Karpas-422 (cell line): ENCODE measurements around the gene TAOK3. TPM values are rescaled to one million over a fixed set of nuclear protein-coding genes. Genes with fewer than 3 reads are reported as not detected.
A peak's percentile ranks its signal among the peaks of the same experiment; 100 is the strongest.
"Not testable (repeated sequence)": the region's sequence is repeated elsewhere in the genome, so short reads cannot be mapped to it uniquely, and the experiment has no call there.

ENCODE experiments used
- DNase-seq: peaks from one replicate; pipeline ENCODE4 v3.0.0-alpha.2; 2015
- H2AFZ ChIP-seq: fragments of 200-600 bp; sonication (generic); 2 replicates; pipeline ENCODE4 v1.6.1; 2014; ENCODE audit warnings: antibody characterized with exemption, low read length, mixed read lengths
- H3K27ac ChIP-seq: fragments of 200-600 bp; sonication (generic); 2 replicates; pipeline ENCODE4 v1.5.1; 2014; ENCODE audit warnings: mild to moderate bottlenecking, low read length, moderate library complexity
- H3K27me3 ChIP-seq: fragments of 200-600 bp; sonication (generic); 2 replicates; pipeline ENCODE4 v1.6.1; 2014; ENCODE audit warnings: low read length, mixed read lengths
- H3K36me3 ChIP-seq: fragments of 200-600 bp; sonication (generic); 2 replicates; pipeline ENCODE4 v1.6.1; 2014; ENCODE audit warnings: low read length, mixed read lengths; ENCODE audit not compliant: insufficient read depth
- H3K4me1 ChIP-seq: fragments of 200-600 bp; sonication (generic); 2 replicates; pipeline ENCODE4 v1.6.1; 2014; ENCODE audit warnings: mild to moderate bottlenecking, low read length, mixed read lengths
- H3K4me2 ChIP-seq: fragments of 200-600 bp; sonication (generic); 2 replicates; pipeline ENCODE4 v1.6.1; 2014; ENCODE audit warnings: low read length, low read depth, mild to moderate bottlenecking; ENCODE audit not compliant: poor library complexity, severe bottlenecking
- H3K4me3 ChIP-seq: fragments of 200-600 bp; sonication (generic); 2 replicates; pipeline ENCODE4 v1.5.1; 2014; ENCODE audit warnings: mild to moderate bottlenecking, antibody characterized with exemption, low read length, mixed read lengths
- H3K79me2 ChIP-seq: fragments of 200-600 bp; sonication (generic); 2 replicates; pipeline ENCODE4 v1.6.1; 2014; ENCODE audit warnings: mild to moderate bottlenecking, low read length, mixed read lengths
- H3K9ac ChIP-seq: fragments of 200-600 bp; sonication (generic); 2 replicates; pipeline ENCODE4 v1.6.0; 2014; ENCODE audit warnings: low read length
- H3K9me2 ChIP-seq: fragments of 200-600 bp; sonication (generic), shearing (Covaris generic); replicated peaks from 2 replicates; pipeline ENCODE4 v1.6.0; 2014; ENCODE audit warnings: mild to moderate bottlenecking, low read length, moderate library complexity; ENCODE audit not compliant: insufficient read depth
- H3K9me3 ChIP-seq: fragments of 300-700, 200-600 bp; sonication (generic); 2 replicates; pipeline ENCODE4 v1.6.1; 2014; ENCODE audit warnings: low read length, mixed read lengths
- H4K20me1 ChIP-seq: fragments of 200-600 bp; sonication (generic); 2 replicates; pipeline ENCODE4 v1.6.1; 2014; ENCODE audit warnings: mild to moderate bottlenecking, antibody characterized with exemption, low read length, low read depth; ENCODE audit not compliant: insufficient read depth
- total RNA-seq: library from RNA; depleted of rRNA; stranded (reverse); fragments of >200 nt; shearing (Covaris generic); gene quantifications from 2 replicates; pipeline ENCODE4 v1.2.3, GENCODE V29; 2014; ENCODE audit warnings: low replicate concordance

The TAOK3 gene
- total RNA-seq, 1 experiment from 2014 or later, result 86.7 TPM

- Histone ChIP-seq H3K36me3 (no peaks in the 10 kb centered on the region), H3K9ac (no peak overlapping the region), H3K4me1 (peaks cover 44% of the 10 kb centered on the region), H3K79me2 (peaks cover 94% of the 10 kb centered on the region), H4K20me1 (no peaks in the 10 kb centered on the region), H3K9me3 (no peaks in the 10 kb centered on the region), H3K27me3 (no peaks in the 10 kb centered on the region), H2AFZ (no peak overlapping the region; the same call in 1 of the 2 replicates), H3K9me2 (no peaks in the 10 kb centered on the region), H3K27ac (peak overlapping the region; percentile 62), H3K4me2 (peak overlapping the region; percentile 36), H3K4me3 (no peak overlapping the region)
- no peak for DNase-seq
These were observed 60.1 kb downstream of the TAOK3 start for GRCh38 chr12:118312578-118312977.

DNA sequence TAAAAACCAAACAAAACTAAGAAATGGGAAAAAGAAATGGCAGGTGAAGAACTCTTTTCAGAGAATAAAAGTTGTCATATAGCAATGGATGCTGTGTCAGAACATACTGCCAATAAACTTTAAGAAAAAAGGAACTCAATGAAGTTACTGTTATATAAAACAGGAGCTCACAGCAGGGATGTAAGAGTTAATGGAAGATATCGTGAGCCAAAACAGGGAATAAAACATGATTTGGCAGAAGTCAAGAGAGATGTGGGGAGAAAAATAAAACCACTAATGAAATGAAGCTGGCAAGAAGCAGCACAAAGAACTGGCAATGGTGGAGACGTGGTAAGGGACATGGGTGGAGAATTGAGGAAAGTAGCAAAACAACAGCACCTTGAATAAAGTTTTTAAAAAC is 61.0 kb downstream of the TAOK3 start:
- Histone ChIP-seq H3K4me2 (no peak overlapping the region), H3K36me3 (no peaks in the 10 kb centered on the region), H4K20me1 (no peaks in the 10 kb centered on the region), H2AFZ (no peak overlapping the region), H3K9ac (no peak overlapping the region), H3K9me2 (no peaks in the 10 kb centered on the region), H3K27me3 (no peaks in the 10 kb centered on the region), H3K4me1 (peaks cover 54% of the 10 kb centered on the region), H3K4me3 (no peak overlapping the region), H3K9me3 (no peaks in the 10 kb centered on the region), H3K79me2 (peaks cover 98% of the 10 kb centered on the region), H3K27ac (no peak overlapping the region)
- no peak for DNase-seq

- peaks cover 97% of the 10 kb centered on the region for H3K79me2 ChIP-seq
- no peaks in the 10 kb centered on the region for H3K27me3 ChIP-seq
- no peak overlapping the region for H3K4me2 ChIP-seq
- H3K9ac ChIP-seq, result no peak overlapping the region
- H4K20me1 ChIP-seq, result no peaks in the 10 kb centered on the region
- H2AFZ ChIP-seq, result no peak overlapping the region
- H3K36me3 ChIP-seq, result no peaks in the 10 kb centered on the region
- H3K27ac ChIP-seq, result no peak overlapping the region
- DNase-seq, result no peak
- no peak overlapping the region for H3K4me3 ChIP-seq
- H3K9me2 ChIP-seq, result no peaks in the 10 kb centered on the region
- no peaks in the 10 kb centered on the region for H3K9me3 ChIP-seq
- peaks cover 55% of the 10 kb centered on the region for H3K4me1 ChIP-seq
These were observed 62.4 kb downstream of the TAOK3 start for GRCh38 chr12:118310320-118310719.

DNA sequence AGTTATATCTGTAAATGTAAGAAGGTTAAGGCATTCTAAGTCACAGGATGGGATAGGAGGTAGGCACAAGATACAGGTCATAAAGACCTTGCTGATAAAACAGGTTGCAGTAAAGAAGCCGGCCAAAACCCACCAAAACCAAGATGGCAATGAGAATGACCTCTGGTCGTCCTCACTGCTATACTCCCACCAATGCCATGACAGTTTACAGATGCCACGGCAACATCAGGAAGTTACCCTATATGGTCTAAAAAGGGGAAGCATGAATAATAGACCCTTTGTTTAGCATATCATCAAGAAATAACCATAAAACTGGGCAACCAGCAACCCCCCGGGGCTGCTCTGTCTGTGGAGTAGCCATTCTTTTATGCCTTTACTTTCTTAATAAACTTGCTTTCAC is 64.7 kb downstream of the TAOK3 start:
- Histone ChIP-seq H3K4me2 (peak overlapping the region; percentile 47), H3K27ac (peak overlapping the region; percentile 69), H3K4me1 (peaks cover 53% of the 10 kb centered on the region), H3K79me2 (peaks cover 95% of the 10 kb centered on the region)
- H3K27me3 ChIP-seq, H3K9me2 ChIP-seq, H4K20me1 ChIP-seq, H2AFZ ChIP-seq, H3K36me3 ChIP-seq, H3K9me3 ChIP-seq, H3K9ac ChIP-seq, H3K4me3 ChIP-seq: not testable (repeated sequence)
- peak; percentile 85 for DNase-seq

GRCh38 chr12:118307069-118307954 is 65.4 kb downstream of the TAOK3 start:
- peak overlapping the region; percentile 28; the same call in 1 of the 2 replicates for H3K9ac ChIP-seq
- H3K36me3 ChIP-seq, result no peaks in the 10 kb centered on the region
- no peak overlapping the region for H2AFZ ChIP-seq
- no peaks in the 10 kb centered on the region for H4K20me1 ChIP-seq
- peak overlapping the region; percentile 47 for H3K4me2 ChIP-seq
- peak overlapping the region; percentile 69 for H3K27ac ChIP-seq
- H3K27me3 ChIP-seq, result no peaks in the 10 kb centered on the region
- no peaks in the 10 kb centered on the region for H3K9me3 ChIP-seq
- DNase-seq, result peak; percentile 51
- H3K4me1 ChIP-seq, result peaks cover 53% of the 10 kb centered on the region
- 0 out of 2 replicates have a peak overlapping the region, but pooled peaks have one; percentile 6 for H3K4me3 ChIP-seq
- H3K9me2 ChIP-seq, result no peaks in the 10 kb centered on the region
- H3K79me2 ChIP-seq, result peaks cover 95% of the 10 kb centered on the region

DNA sequence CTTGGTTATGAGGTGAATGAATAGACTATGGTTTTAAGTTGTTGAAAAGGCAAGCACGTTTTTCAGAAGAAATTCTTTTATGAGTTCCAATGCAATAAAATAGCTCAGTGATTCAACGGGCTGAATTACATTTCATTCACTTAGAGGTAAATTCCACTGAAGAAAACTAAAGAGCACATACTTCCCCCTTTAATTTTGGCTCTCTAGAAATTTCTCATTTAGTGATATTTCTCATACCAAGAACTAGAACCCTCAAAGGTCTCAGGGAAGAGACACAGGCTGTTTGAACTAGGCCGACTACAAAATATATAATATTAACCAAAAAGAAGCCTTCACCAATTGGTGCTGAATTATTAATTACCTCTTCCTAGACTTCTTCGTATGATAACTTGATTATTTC is 68.6 kb downstream of the TAOK3 start:
- H3K27me3 ChIP-seq, result no peaks in the 10 kb centered on the region
- H3K9me3 ChIP-seq, result no peaks in the 10 kb centered on the region
- H4K20me1 ChIP-seq, result no peaks in the 10 kb centered on the region
- no peaks in the 10 kb centered on the region for H3K9me2 ChIP-seq
- H3K4me1 ChIP-seq, result peaks cover 76% of the 10 kb centered on the region
- no peak overlapping the region for H3K4me2 ChIP-seq
- H3K27ac ChIP-seq, result 0 out of 2 replicates have a peak overlapping the region, but pooled peaks have one; percentile 18
- DNase-seq, result no peak
- no peak overlapping the region for H3K4me3 ChIP-seq
- peaks cover 95% of the 10 kb centered on the region for H3K79me2 ChIP-seq
- H2AFZ ChIP-seq, result no peak overlapping the region
- H3K36me3 ChIP-seq, result no peaks in the 10 kb centered on the region
- no peak overlapping the region for H3K9ac ChIP-seq

DNA sequence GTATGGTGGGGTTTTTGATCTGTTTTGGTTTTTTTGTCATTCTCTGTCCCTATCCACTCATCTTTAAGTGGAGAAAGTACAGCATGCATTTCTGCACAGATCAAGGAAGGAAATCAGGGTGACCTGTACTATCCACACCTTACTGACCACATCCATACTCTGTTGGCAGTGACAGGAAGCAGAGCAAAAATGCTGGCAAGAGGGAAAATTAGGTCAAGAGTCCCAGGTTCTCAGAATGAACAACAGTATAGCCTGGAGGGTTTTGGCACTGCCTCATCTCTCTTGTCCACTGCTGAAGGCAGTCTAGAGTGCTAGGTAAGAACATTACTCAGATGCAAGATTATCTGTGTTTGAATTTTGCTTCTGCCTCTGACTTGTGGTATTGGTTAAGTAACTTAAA is 70.7 kb downstream of the TAOK3 start:
- peaks cover 95% of the 10 kb centered on the region for H3K79me2 ChIP-seq
- no peak for DNase-seq
- H2AFZ ChIP-seq, result no peak overlapping the region
- H3K9me3 ChIP-seq, result no peaks in the 10 kb centered on the region
- H3K27me3 ChIP-seq, result no peaks in the 10 kb centered on the region
- no peaks in the 10 kb centered on the region for H3K9me2 ChIP-seq
- H3K4me2 ChIP-seq, result no peak overlapping the region
- peaks cover 56% of the 10 kb centered on the region for H3K4me1 ChIP-seq
- no peaks in the 10 kb centered on the region for H3K36me3 ChIP-seq
- H3K27ac ChIP-seq, result peak overlapping the region; percentile 41
- H4K20me1 ChIP-seq, result no peaks in the 10 kb centered on the region
- H3K9ac ChIP-seq, result no peak overlapping the region
- H3K4me3 ChIP-seq, result no peak overlapping the region

GRCh38 chr12:118299791-118300460 is 72.8 kb downstream of the TAOK3 start:
- peak overlapping the region; percentile 27 for H3K9ac ChIP-seq
- 0 out of 2 replicates have a peak, but pooled peaks cover 6% of the 10 kb centered on the region for H3K36me3 ChIP-seq
- H3K4me1 ChIP-seq, result peaks cover 51% of the 10 kb centered on the region
- no peaks in the 10 kb centered on the region for H4K20me1 ChIP-seq
- H3K79me2 ChIP-seq, result peaks cover 98% of the 10 kb centered on the region
- H3K9me3 ChIP-seq, result no peaks in the 10 kb centered on the region
- H3K27ac ChIP-seq, result peak overlapping the region; percentile 68
- no peak for DNase-seq
- no peaks in the 10 kb centered on the region for H3K9me2 ChIP-seq
- H3K27me3 ChIP-seq, result no peaks in the 10 kb centered on the region
- H2AFZ ChIP-seq, result no peak overlapping the region
- H3K4me3 ChIP-seq, result peak overlapping the region; percentile 6; the same call in 1 of the 2 replicates
- H3K4me2 ChIP-seq, result peak overlapping the region; percentile 61
